Ramos (cell line): Measurements from ENCODE around the gene LRP1-AS.

Experiments
- in situ Hi-C: fragments of 300-500 bp; cut with MboI; formaldehyde crosslinking; loops from one replicate; pipeline ENCODE4 v1.14.3; 2022; ENCODE audit warnings: low sequenced_read_pairs; ENCODE audit not compliant: unreplicated experiment

The LRP1-AS gene

GRCh38 chr12:57105011-57105753 is 42.2 kb downstream of the LRP1-AS start:
- in situ Hi-C loops, result no loop called here

- in situ Hi-C loops, result no loop called here
These were observed 43.0 kb downstream of the LRP1-AS start for GRCh38 chr12:57104292-57104910.

- in situ Hi-C loops, result no loop called here
These were observed 43.6 kb downstream of the LRP1-AS start for GRCh38 chr12:57103856-57104255.

GRCh38 chr12:57101892-57102695 is 45.3 kb downstream of the LRP1-AS start:
- in situ Hi-C loops, result no loop called here

- in situ Hi-C loops, result no loop called here
These were observed 47.7 kb downstream of the LRP1-AS start for GRCh38 chr12:57099766-57100165.

GRCh38 chr12:57099047-57099714 is 48.2 kb downstream of the LRP1-AS start:
- in situ Hi-C loops, result no loop called here

GRCh38 chr12:57098546-57098945 is 48.9 kb downstream of the LRP1-AS start:
- in situ Hi-C loops, result no loop called here

GRCh38 chr12:57097554-57097835 is 49.9 kb downstream of the LRP1-AS start:
- in situ Hi-C loops, result no loop called here

- in situ Hi-C loops, result no loop called here
These were observed 50.5 kb downstream of the LRP1-AS start for GRCh38 chr12:57096748-57097553.

GRCh38 chr12:57096099-57096572 is 51.3 kb downstream of the LRP1-AS start:
- in situ Hi-C loops, result no loop called here

- in situ Hi-C loops, result no loop called here
These were observed 52.0 kb downstream of the LRP1-AS start for GRCh38 chr12:57095440-57095839.
